GM03348 (cell line): ENCODE data around the gene SNX6.
"Not testable (repeated sequence)": the region's sequence is repeated elsewhere in the genome, so short reads cannot be mapped to it uniquely, and the experiment has no call there.

ENCODE experiments used
- DNase-seq: peaks from one replicate; pipeline ENCODE4 v3.0.0; 2012; ENCODE audit warnings: low spot score

Gene SNX6

DNA sequence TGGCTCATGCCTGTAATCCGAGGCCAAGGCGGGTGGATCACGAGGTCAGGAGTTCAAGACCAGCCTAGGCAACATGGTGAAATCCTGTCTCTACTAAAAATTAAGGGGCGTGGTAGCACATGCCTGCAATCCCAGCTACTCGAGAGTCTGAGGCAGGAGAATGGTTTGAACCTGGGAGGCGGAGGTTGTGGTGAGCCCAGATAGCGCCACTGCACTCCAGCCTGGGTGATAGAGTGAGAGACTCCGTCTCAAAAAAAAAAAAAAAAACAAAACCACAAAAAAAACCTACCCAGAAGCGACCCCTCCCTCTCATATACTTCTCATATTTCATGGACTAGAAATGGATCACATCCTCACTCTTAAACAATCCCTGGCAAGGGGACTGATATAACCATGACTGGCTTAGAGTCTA lies 4.4 kb upstream of the SNX6 start:
- not testable (repeated sequence) for DNase-seq

GRCh38 chr14:34633742-34634141 lies 3.8 kb upstream of the SNX6 start:
- DNase-seq: no peak

DNA sequence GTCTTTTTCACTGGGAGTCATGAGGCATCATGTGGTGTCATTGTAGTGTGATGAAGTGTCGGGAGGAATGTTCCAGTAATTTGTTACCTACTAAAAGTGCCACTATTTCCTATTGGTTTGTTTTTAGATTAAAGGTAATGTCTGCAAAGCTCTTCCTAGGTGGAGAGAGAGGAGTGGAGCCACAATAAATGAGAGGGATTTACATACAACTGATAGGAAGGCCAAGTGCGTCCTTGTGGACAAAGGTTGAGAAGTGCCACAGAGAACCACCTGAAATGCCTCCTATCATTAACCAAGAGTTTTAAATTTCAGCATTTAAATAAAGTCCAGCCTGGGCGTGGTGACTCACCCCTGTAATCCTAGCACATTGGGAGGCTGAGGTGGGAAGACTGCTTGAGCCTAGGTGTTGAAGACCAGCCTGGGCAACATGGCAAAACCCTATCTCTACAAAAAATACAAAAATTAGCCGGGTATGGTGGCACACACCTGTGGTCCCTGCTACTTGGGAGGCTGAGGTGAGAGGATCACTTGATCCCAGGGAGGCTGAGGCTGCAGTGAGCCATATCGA lies 2.5 kb upstream of the SNX6 start:
- no peak for DNase-seq

GRCh38 chr14:34629344-34629656 lies 648 bp downstream of the SNX6 start:
- DNase-seq: no peak

GRCh38 chr14:34628681-34629135 lies 1.2 kb downstream of the SNX6 start:
- peak; percentile 25 for DNase-seq

DNA sequence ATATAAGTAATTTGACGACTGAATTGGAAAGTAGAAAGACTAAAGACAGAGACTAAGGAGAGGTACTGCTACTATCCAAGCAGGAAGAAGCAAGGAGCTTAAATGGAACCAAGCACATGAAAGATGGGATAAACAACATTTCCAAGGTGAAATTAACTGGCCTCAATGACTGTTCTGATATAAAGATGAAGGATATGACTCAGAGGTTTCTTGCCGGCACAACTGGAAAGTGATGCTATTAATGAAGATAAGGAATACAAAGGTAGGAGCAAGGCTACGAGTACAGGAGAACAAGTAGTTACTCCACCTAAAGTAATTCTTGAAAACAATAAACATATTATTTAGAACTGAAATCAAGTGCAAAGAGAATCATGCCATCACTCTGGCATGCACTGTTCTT lies 6.4 kb downstream of the SNX6 start:
- no peak for DNase-seq

DNA sequence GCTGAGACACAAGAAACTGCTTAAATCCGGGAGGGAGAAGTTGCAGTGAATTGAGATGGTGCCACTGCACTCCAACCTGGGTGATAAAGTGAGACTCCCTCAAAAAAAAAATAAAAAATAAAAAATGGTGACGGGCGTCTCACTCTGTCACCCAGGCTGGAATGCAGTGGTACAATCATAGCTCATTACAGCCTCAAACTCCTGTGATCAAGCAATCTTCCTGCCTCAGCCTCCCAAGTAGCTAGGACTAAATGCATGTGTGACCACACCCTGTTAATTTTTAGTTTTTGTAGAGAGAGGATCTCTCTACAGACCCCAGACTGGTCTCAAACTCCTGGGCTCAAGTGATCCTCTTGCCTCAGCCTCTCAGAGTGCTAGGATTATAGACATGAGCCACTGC lies 9.1 kb downstream of the SNX6 start:
- DNase-seq: no peak

GRCh38 chr14:34620115-34620514 lies 9.8 kb downstream of the SNX6 start:
- no peak for DNase-seq

DNA sequence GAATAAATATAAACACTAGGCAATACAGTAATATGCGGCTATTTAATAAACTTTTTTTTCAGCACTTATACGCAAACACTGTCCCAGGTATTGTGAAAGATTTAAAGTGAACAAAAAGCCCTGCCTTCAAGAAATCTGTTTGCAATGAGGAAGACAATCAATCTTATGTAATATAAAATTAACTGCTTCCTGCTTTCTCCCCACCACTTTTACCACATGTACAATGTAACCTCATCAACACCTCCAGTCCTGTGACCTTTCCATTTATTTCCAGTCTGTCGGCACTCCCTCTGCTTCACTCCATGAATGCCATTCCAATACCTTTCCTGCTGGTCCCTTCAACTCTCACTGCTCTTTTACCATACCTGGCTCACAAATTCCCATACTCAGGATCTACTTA lies 10.5 kb downstream of the SNX6 start:
- no peak for DNase-seq

DNA sequence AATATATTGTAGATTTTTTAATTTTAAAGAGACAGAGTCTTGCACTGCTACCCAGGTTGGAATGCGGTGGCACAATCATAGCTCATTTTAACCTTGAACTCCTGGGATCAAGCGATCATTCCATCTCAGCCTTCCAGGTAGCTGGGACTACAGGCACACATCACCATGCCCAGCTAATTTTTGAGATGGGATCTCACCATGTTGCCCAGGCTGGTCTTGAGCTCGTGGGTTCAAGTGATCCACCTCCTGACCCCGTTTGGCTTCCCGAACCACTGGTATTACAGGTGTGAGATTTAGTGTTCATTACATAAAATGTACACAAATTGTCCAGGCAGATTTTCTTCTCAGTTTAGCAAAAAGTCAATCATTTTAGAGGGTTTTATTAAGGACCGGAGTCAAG lies 13.6 kb downstream of the SNX6 start:
- DNase-seq: no peak

DNA sequence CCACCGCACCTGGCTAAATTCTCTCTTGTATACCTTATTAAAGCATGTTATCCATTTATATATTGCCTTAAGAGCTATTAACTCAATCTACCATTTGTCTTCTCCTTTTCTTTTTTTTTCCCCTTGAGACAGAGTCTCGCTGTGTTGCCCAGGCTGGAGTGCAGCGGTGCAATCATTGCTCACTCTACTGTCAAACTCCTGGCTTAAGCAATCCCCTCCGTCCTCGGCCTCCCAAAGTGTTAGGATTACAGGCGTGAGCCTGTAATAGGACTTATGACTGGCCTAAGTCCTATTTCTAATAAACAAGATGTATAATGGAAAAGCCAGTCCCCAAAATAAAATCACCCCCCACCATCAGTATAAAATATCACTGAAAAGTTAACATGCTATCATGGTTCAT lies 14.4 kb downstream of the SNX6 start:
- no peak for DNase-seq

DNA sequence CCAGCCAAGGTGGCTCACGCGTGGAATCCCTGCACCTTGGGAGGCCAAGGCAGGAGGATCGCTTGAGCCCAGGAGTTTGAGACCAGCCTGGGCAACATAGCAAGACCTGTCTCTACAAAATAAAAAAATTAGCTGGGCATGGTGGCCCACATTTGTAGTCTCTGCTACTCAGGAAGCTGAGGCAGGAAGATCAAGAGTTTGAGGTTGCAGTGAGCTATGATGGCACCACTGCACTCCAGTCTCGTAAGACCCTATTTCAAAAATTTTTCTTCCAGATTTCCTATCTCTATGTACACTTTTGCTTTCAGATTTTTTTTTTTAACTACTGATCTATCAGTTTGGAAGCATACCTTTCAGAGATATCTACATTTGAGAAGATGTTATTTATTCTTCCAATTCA lies 15.3 kb downstream of the SNX6 start:
- DNase-seq: no peak

GRCh38 chr14:34610101-34610500 lies 19.8 kb downstream of the SNX6 start:
- no peak for DNase-seq

DNA sequence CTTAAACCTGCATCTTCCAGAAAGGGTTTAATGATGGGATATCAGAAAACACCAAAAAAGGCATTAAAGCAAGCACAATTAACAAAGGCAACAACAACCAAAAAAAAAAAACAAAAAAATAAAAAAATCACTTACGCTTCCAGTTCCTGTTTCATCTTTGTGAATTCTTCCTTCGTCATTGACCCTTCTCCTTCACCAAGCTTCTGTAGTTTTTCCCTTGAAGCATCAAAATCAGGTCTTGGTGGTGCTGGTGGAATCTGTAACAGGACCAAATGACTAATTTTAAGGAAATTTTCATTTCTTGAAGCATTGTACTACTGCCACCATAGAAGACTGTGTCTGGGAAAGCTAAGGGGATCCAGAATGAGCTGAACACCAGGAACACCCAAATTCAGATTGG lies 24.5 kb downstream of the SNX6 start:
- no peak for DNase-seq

DNA sequence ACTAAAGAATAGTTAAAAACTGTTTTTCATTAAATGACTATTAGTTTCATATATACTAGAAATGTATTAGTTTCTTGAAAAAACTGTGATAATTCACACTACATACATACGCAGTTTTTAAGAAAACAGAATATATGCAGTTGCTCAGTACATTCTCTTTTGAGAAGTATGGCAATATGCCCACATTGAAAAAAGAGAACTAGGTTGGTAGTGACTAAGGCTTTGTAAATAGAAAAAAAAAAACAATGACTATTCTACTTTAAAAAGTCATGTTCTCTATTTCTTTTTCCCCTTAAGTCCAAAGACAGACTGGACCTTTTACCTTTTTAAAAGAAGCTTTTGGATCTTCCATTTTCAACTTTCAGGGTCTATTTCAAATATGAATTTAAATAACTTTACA lies 25.0 kb downstream of the SNX6 start:
- no peak for DNase-seq

- DNase-seq: no peak
These were observed 33.1 kb downstream of the SNX6 start for GRCh38 chr14:34596891-34597290.

GRCh38 chr14:34593740-34594375 lies 36.1 kb downstream of the SNX6 start:
- DNase-seq: no peak

DNA sequence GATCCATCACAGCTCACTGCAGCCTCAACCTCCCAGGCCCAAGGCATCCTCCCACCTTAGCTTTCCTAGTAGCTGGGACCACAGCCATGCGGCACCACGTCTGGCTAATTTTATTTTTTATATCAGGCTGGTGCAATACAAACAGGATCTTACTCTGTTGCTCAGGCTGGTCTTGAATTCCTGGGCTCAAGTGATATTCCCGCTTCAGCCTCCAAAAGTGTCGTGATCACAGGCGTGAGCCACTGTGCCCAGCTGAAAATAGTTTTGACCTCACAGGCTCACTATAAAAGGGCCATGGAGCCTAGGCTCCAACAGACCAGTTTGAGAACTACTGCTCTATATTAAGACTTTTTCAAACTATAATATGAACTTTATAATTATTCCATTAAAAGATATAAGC lies 37.3 kb downstream of the SNX6 start:
- no peak for DNase-seq

DNA sequence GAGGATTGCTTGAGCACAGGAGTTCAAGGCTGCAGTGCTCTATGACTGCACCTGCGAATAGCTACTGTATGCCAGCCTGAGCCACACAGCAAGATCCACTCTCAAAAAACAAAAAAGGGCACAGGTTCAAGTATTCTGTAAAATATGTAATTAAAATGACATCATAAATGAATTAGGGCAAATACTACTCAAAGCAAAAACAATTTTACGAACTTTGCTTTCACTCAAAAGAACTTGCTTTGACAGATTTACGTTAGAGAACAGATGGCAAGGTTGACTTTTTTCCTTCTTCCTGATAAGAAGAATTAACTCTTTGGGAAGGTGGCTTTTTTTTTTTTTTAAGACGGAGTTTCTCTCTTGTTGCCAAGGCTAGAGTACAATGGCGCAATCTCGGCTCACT lies 46.4 kb downstream of the SNX6 start:
- DNase-seq: no peak

GRCh38 chr14:34582117-34582680 lies 47.7 kb downstream of the SNX6 start:
- DNase-seq: no peak

DNA sequence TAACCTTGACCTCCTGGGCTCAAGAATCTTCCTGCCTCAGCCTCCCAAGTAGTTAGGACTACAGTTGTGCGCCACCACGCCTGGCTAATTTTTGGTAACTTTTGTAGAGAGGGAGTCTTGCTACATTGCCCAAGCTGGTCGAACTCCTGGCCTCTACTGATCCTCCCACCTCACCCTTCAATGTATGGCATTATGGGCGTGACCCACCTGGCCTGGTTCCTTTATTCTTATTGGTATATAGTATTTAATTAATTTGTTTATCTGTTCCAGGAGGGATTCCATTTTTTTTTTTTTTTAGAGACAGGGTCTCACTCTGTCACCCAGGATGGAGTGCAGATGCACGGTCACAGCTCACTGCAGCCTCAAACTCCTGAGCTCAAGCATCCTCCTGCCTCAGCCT lies 49.6 kb downstream of the SNX6 start:
- DNase-seq: no peak

GRCh38 chr14:34571771-34572170 lies 58.2 kb downstream of the SNX6 start:
- no peak for DNase-seq

- no peak for DNase-seq
These were observed 60.2 kb downstream of the SNX6 start for GRCh38 chr14:34569750-34570149.

GRCh38 chr14:34568803-34569202 lies 61.1 kb downstream of the SNX6 start:
- DNase-seq: no peak
